GM12873 (cell line): ENCODE data around the gene ASIC1.

ENCODE experiments used
- TF ChIP-seq, protein P1 (sequence below): IDR thresholded peaks from 2 replicates; pipeline ENCODE4 v1.5.1; 2012; ENCODE audit warnings: low read depth, mild to moderate bottlenecking, moderate library complexity, low read length, control low read depth; ENCODE audit not compliant: insufficient read depth; ENCODE audit errors: missing control alignments

Gene ASIC1

GRCh38 chr12:50107416-50108268, 50.2 kb downstream of the ASIC1 start:
- TF ChIP-seq, protein P1, sequence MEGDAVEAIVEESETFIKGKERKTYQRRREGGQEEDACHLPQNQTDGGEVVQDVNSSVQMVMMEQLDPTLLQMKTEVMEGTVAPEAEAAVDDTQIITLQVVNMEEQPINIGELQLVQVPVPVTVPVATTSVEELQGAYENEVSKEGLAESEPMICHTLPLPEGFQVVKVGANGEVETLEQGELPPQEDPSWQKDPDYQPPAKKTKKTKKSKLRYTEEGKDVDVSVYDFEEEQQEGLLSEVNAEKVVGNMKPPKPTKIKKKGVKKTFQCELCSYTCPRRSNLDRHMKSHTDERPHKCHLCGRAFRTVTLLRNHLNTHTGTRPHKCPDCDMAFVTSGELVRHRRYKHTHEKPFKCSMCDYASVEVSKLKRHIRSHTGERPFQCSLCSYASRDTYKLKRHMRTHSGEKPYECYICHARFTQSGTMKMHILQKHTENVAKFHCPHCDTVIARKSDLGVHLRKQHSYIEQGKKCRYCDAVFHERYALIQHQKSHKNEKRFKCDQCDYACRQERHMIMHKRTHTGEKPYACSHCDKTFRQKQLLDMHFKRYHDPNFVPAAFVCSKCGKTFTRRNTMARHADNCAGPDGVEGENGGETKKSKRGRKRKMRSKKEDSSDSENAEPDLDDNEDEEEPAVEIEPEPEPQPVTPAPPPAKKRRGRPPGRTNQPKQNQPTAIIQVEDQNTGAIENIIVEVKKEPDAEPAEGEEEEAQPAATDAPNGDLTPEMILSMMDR, result no peak

GRCh38 chr12:50109319-50109718, 51.9 kb downstream of the ASIC1 start:
- TF ChIP-seq, protein P1, result no peak

GRCh38 chr12:50110127-50110761, 52.8 kb downstream of the ASIC1 start:
- TF ChIP-seq, protein P1, result no peak

GRCh38 chr12:50110762-50111351, 53.5 kb downstream of the ASIC1 start:
- TF ChIP-seq, protein P1, result peak; percentile 14

- TF ChIP-seq, protein P1, result no peak
Measured at GRCh38 chr12:50111395-50111692, 53.9 kb downstream of the ASIC1 start.

DNA sequence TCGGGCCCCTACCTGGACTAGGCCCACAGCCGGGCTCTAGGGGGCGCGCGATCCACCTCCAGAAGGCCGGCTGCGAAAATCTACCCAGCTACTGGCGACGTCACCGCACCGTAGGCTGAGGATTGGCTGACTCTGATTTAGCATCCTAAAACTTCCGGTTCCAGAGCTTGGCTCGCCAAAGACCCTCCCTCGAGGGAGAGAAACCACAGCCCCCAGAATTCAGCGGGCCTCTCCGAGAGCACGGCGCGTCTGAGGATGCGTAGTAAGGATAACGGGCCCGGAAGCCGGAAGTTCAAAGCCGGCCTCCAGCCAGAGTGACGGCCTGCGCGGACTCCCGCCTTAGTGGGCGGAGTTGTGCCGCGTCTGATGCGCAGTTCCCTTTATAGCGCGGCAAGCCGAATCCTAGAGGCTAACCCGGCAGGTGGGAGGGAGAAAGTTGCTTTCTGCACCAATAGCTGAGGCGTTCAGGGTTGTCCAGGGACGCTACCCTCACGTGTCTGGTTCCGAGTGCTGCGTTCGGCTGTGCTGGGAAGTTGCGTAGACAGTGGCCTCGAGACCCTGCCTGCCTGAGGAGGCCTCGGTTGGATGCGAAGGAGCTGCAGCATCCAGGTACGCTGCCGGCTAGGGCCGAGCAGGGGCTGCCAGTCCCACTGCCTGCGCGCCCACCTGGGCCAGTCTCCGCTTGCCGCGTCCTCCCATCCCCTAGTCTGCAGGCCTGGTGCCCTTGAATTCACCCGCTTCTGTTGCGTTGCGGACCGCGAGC, 54.5 kb downstream of the ASIC1 start, which contains the start of gene COX14:
Gene COX14 (plus strand): TSS at position 544 of the 763 bp plus-strand sequence. CDS start 7,808 bp downstream, outside the sequence.
- TF ChIP-seq, protein P1, result peak; percentile 93
